ENCODE measurements around the gene ZSWIM1. TPM values are rescaled to one million over a fixed set of nuclear protein-coding genes. Genes with fewer than 3 reads are reported as not detected.

ZSWIM1 gene
- total and polyA plus RNA-seq, 2 of the 13 experiments (the other 11 are each of a cell fraction or from before 2014, with no cell fraction given) = 9.5 to 11.7 TPM

- TF ChIP-seq ZBTB40 (IDR thresholded peaks at IDR 0.05) (no peak), ZBTB40 (CRISPR knock-in tag; IDR thresholded peaks at IDR 0.05) (no peak; the same call in 1 of the 2 replicates), MIER3 (CRISPR knock-in tag; IDR thresholded peaks at IDR 0.05; ENCODE audit: borderline replicate concordance) (no peak), BORCS8-MEF2B (CRISPR knock-in tag; IDR thresholded peaks at IDR 0.05) (peak; percentile 71), HOXA5 (CRISPR knock-in tag; IDR thresholded peaks at IDR 0.05) (0 out of 2 replicates have a peak, but pooled peaks have one; percentile 15), ZNF605 (CRISPR knock-in tag; IDR thresholded peaks at IDR 0.05) (peak; percentile 93), ZBTB10 (CRISPR knock-in tag; IDR thresholded peaks at IDR 0.05; ENCODE audit: borderline replicate concordance) (peak; percentile 61; the same call in 1 of the 2 replicates), KDM4B (CRISPR knock-in tag; IDR thresholded peaks at IDR 0.05) (peak; percentile 48; the same call in 1 of the 2 replicates), HOXA7 (CRISPR knock-in tag; IDR thresholded peaks at IDR 0.05) (no peak), SOX6 (IDR thresholded peaks at IDR 0.05) (no peak), SOX6 (CRISPR knock-in tag; IDR thresholded peaks at IDR 0.05) (peak; percentile 58; the same call in 1 of the 2 replicates), ZNF329 (CRISPR knock-in tag; IDR thresholded peaks at IDR 0.05; ENCODE audit: low read depth) (no peak), ATAD3A (CRISPR knock-in tag; IDR thresholded peaks at IDR 0.05) (no peak), ZNF567 (CRISPR knock-in tag; IDR thresholded peaks at IDR 0.05; ENCODE audit: borderline replicate concordance) (peak; percentile 51), ZFP37 (CRISPR knock-in tag; IDR thresholded peaks at IDR 0.05; ENCODE audit: borderline replicate concordance) (peak; percentile 77; the same call in 1 of the 2 replicates), MATR3 (CRISPR knock-in tag; IDR thresholded peaks at IDR 0.05) (no peak), SRF (IDR thresholded peaks at IDR 0.05; ENCODE audit: low read depth, low read length) (no peak), IRF2 (CRISPR knock-in tag; IDR thresholded peaks at IDR 0.05) (peak; percentile 30; the same call in 1 of the 2 replicates), KLF11 (CRISPR knock-in tag; IDR thresholded peaks at IDR 0.05) (no peak; the same call in 1 of the 2 replicates), ZIK1 (CRISPR knock-in tag; IDR thresholded peaks at IDR 0.05; ENCODE audit: borderline replicate concordance, low read depth) (no peak)
Observed at GRCh38 chr20:45933266-45934045, 52.4 kb downstream of the ZSWIM1 start (continued).
